Colon (tissue), 2 donors: ENCODE data around the gene MAPT.

ENCODE experiments used
- FAIRE-seq: peaks from 2 replicates; lab custom pipeline; 2012; peaks lifted over from hg19 to GRCh38; lab: Jason Lieb, UNC
- donor health status: control.
- donor health status: control.

MAPT gene

DNA sequence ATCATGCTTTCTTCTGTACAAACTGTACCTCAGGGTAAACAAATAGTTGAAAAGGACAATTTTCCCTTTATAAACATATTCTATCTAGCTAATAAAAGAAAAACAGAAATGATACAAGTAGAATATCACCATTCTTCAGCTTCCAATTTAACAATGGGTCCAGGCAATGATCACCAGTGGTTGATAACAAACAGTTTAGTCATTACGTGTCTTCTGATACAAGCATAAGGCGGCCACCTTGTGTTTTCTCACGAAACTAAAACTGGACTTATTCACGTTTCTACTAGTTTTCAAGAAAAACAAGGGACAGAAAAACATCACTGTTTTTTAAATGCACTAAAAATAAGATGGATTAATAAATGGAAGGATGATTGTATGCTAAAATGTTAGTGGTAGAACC is 163.0 kb downstream of the MAPT start:
- FAIRE-seq = no peak

DNA sequence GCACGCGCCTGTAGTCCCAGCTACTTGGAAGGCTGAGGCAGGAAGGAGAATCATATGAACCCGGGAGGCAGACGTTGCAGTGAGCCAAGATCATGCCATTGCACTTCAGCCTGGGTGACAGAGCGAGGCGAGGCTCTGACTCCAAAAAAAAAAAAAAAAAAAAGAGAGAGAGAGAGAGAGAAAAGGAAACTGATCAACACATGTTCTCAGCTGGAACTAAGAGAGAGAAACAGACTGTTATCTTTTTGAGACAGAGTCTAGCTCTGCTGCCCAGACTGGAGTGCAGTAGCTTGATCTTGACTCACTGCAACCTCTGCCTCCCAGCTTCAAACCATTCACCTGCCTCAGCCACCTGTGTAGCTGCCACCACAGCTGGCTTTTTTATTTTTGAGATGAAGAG is 165.1 kb downstream of the MAPT start:
- no peak for FAIRE-seq

DNA sequence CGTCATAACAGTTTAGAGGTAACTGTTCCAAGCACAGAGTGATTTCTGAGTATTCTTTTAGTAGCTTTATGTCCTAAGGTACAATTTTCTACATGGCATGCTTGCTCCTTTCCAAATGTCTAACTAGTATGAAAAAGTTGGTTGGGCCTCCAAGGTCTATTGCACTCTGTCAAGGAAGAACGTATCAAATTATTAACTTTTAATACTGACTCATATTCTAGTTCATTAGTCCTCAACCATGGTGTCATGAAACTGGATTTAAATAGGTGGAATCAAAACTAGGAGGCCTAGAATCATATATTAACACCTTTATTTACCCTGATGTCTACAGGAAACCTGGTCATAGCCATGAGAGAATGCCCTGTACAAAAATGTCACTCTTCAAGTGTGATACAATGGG is 166.1 kb downstream of the MAPT start:
- no peak for FAIRE-seq

DNA sequence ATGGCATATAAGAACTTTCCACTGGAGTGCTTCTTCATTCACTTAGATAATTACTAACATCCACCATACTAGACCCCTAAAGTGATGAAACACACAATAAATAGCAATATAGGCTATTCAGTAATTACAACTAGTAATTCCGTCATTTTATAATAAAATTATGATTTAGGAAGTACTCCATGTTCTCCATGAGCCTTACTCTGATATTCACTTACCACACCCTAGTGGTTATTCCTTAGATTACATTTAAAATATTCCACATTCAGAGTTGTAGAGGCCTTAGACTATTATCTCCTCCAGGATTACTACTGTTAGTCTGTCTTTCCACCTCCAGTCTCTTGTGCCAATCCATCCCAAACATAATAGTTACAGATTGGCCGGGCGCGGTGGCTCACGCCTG is 167.1 kb downstream of the MAPT start:
- no peak for FAIRE-seq

DNA sequence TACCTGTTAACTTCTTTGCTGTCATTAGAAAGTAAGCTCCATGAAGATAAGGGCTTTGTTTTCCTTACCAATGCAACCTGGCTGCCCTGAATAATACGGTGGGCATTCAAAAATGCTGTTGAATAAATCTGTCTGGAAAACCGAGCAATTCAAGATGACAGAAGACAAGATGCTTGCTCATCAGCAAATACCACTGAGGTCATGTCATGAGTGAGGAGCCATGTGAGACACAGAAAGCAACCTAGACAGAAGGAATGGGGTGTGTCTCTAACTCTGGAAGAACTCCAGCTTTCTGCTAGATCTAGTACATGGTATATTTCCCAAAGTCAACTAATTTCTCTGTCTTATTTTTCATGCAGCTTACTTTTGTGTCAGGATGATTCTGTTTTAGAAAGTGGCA is 168.9 kb downstream of the MAPT start:
- FAIRE-seq = no peak

DNA sequence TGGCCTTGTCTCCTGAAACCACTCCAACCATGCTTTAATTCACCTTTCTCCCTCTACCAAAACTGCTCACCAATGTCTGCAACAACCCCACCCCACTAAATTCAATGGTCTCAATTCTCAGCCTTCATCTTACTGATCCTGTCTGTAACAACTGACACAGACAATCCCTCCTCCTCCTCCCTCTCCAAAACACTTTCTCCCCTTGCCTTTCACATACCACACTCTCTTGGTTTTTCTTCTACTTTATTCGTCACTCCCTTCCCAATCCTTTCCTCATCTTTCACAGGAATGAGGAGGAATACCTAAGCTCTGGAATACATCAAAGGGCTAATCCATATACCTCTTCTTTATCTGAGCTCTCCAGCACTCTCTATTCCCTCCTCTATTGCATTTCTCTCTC is 170.1 kb downstream of the MAPT start:
- no peak for FAIRE-seq

DNA sequence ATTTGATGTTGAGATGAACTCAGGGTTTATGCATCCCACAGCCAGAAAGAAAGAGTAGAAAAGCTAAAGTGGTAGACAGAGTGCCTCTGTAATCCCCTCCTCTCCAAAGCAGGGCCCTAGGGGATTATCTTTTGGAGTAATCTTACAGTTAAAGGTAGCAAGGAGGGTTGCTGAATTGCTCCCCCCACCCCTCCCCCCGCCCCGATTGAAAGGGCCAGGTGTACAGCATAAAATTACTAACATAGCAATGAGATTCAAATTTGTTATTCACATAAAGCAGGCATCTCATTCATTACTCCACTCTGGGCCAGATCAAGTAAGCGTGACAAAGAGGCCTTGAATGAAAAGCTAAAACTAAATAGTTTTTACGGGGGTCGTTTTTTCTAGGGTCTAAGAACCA is 177.4 kb downstream of the MAPT start:
- no peak for FAIRE-seq

DNA sequence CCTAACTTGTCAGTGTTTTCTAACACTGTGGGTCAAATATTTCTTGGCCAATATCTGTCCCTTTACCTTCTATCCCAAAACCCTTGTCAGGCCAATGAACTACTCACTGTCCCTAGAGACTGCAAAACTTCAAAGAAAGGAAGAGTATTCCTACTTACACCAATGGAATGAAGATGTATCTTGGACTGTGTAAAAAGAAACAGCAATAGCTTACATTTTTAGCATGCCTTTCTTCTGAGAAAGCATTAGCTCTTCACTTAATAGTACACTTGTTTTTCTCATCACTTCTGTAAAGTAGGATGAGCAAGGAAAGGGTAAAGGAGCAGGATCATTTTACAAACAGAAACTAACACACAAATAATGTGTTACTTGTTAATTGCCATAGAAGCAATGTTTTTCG is 178.6 kb downstream of the MAPT start:
- FAIRE-seq = no peak

DNA sequence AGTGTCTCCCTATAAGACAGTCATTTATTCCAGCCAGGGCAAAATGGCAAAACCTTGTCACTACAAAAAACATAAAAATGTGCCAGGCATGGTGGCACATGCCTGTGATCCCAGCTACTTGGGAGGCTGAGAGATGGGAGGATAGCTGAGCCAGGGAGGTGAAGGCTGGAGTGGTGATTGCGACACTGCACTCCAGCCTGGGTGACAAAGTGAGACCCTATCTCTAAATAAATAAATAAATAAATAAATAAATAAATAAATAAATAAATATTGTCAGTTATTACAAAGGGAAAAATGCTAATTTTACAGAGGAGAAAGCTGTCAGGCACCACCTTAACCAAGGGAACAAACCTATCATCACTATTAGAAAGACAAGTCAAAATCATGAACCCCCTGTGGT is 180.2 kb downstream of the MAPT start:
- no peak for FAIRE-seq
